Effector CD4-positive, alpha-beta T cell (primary cell): Measurements from ENCODE around the gene PLPP7.
A peak's percentile ranks its signal among the peaks of the same experiment; 100 is the strongest.
"Not testable (repeated sequence)": the region's sequence is repeated elsewhere in the genome, so short reads cannot be mapped to it uniquely, and the experiment has no call there.

Experiments
- DNase-seq: peaks from one replicate; pipeline ENCODE4 v3.0.0-alpha.2; 2020

PLPP7 gene

GRCh38 chr9:131270171-131271015 lies 19.1 kb upstream of the PLPP7 start:
- DNase-seq, result no peak

DNA sequence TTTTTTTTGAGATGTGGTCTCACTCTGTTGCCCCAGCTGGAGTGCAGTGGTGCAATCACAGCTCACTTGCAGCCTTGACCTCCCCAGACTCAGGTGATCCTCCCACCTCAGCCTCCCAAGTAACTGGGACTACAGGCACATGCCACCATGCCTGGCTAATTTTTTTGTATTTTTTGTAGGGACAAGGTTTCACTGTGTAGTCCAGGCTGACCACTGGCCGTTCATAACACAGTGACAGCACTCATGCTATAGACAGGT lies 18.6 kb upstream of the PLPP7 start:
- not testable (repeated sequence) for DNase-seq

- DNase-seq, result no peak
Measured at GRCh38 chr9:131271506-131271931, 18.0 kb upstream of the PLPP7 start.

- DNase-seq, result no peak
Measured at GRCh38 chr9:131272212-131272611, 17.3 kb upstream of the PLPP7 start.

DNA sequence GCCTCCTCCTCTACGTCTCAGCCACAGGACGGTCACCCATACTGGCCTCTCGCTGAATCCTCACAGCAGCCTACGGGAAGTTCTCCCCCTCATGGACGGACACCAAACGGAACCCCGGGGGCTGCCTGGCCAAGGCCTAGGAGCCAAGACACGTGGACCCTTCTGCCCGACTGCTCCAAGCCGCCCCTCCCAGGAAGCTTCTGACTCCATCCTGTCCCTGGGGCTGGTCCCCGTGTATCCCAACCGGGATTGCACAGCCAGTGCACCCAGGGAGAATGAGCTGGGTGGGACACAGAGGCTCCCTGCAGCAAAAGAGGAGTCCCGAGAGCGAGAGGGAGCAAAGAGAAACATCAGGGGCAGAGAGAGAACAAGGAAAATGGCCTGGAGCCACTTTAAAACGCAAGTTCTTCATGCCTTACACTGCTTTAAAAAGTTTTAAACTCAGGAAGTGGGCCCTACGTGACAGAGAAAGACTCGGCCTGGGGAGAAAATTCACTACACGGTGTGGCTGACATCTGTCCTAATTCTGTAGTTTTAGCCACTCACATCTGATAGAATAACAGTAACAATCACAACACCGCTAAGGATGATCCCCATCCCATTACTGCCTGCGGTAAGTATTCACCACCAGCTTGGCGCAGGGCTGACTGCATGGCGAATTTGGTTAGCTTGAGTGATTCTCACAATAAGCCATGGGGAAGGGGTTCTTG lies 16.2 kb upstream of the PLPP7 start:
- no peak for DNase-seq

- DNase-seq, result no peak
Measured at GRCh38 chr9:131273856-131274673, 15.5 kb upstream of the PLPP7 start.

DNA sequence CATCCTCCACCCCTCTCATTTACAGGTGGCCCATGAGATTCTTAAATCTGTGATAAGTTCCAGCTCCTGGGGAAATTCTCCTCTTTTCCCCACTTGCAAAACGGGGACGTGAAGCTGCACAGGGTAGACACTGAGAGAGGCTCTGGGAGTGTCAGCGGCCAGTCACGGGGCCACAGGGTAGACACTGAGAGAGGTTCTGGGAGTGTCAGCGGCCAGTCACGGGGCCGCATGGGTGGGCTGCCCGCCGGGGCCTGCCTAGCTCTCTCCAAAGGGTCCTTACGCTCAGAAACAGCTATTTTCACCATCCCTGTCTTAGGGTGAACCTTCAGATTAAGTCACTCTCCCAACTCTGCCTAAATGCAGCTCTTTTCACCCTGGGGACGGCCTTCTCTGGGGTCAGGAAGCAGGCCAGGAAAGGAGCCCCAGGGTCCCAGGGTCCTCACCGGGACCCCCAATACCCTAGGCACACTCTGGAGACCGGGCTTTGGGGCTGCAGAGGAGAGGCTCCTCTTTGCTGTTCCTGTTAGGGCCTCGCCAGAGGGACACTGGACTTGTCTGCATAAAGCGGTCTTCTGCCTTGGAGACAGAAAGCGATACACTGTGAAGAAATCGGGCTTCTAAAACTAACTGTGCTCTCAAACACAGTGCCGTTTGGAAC lies 14.7 kb upstream of the PLPP7 start:
- DNase-seq, result no peak

GRCh38 chr9:131275332-131276093 lies 14.0 kb upstream of the PLPP7 start:
- DNase-seq, result no peak

- no peak for DNase-seq
Measured at GRCh38 chr9:131276094-131276888, 13.2 kb upstream of the PLPP7 start, which contains the start of gene FAM78A. TSS of gene FAM78A (minus strand) at chr9:131276510. CDS start at chr9:131276179, 331 bp downstream.

DNA sequence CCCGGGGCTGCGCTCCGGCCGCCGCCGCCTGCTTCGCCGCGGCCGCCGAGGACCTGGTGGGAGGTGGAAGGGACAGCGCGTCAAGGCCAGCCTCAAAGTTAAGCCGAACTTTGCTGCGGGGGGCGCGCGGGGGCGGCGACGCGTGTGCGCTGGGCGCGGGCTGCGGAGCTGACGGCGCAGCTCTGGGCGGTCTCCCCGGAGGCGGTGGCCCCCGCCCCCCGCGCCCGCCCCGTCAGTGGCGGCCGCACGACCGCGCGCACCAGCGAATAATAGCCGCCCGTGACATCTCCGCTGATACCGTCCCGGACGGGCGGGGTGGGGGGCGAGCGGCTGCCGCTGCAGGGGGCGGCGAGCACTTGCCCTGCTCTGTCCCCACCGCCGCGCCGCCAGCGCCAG lies 12.6 kb upstream of the PLPP7 start:
- peak; percentile 41 for DNase-seq

GRCh38 chr9:131277287-131277909 lies 12.1 kb upstream of the PLPP7 start:
- DNase-seq, result no peak

DNA sequence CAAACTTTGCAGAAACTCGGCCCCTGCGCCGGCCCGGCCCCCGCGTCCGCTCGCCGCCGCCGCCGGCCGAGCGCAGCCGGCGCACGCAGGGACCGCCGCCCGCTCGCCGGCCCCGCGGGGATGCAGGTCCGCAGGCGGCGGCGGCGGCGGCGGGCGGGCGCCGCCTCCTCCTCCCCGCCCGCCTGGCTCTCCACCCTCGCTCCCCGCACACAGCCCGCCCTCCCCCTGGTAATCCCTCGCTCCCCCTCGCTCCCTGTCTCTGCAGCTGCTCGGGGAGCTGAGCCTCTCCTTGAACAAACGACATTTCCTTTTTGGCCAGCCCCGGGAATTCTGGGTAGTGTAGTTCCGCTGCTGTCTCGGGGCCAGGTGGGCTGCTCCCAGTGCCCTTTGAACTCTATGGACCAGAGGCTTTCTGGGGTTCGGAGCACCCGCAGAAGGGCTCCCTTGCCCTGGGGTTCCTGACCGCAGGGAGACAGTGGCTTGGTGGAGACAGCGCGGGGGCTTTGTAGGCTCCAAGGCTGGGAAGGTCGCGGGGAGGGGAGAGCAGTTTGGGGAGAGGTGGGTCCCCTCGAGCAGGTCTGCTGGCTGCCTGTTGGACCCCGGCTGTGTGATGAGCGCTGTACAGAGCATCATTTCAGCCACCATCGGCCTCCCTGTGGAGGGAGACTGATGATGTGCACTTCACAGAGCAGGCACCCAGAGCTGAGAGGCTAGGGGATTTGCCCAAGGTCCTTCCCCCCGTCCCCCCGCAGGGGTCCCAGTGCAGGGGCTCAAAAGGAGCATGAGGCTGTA lies 11.4 kb upstream of the PLPP7 start:
- DNase-seq, result peak; percentile 65

GRCh38 chr9:131278702-131279111 lies 10.8 kb upstream of the PLPP7 start:
- DNase-seq, result no peak

DNA sequence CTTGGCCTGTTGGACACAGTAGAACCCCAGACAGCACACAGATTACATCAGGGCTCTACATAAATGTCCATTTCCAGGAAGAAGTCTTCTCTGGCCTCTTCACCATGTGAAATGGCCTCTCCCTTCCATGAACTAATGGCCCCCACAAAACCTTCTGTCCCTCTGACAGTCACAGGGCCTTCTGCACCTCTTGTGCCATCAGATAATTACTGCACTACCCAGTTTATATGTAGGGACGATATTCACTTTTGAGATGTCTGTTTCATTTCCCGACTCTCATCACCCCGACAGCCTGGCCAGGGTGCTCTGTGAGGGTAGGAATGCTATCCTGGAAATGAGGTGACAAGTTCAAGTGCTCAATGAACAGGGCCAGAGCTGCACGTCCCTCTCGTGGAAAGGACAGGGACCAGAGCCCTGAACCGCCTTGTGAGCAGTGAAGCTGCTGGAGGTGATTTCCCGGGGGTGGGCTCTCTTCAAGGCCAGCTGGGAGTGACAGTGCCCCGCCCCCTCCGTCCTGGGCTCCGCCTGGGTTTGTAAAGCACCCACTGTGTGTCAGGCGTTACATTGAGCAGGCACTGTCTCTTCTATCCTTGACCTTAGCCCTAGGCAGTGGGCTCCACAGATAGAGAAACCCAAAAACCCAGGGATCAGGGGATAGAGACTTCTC lies 10.2 kb upstream of the PLPP7 start:
- DNase-seq, result no peak

DNA sequence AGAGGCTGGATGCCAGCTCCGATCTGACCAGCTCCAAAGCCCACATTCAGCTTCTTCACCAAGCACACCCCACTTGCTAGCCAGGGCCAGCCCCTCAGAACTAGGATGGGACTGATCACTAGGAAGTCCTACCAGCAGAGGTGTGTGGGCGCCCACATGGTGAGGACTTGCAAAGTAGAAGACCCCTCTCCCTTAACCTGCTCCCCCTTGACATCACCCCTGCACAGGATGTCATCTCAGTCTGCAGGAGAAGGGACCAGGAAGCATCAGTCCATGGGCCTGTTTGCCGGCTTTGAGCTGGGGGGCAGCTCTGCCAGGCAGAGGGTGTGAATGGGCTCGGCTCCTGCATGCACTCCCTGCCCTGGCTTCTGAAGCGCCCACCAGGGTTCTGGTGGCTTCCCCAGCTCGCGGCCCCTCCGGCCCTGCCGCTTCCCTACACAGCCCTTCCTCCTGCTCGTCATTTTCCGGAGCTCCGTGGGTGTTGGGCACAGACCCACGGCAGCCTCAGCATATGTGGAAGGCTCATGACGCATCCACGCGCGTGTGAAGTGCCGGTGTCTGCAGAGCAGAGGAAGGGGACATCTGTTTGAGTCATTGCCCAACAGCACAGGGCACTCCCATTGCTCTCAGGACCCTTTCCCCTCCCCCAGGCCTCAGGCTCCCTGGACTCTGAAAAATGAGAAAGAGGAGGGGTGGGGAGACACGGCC lies 9.5 kb upstream of the PLPP7 start:
- DNase-seq, result no peak

DNA sequence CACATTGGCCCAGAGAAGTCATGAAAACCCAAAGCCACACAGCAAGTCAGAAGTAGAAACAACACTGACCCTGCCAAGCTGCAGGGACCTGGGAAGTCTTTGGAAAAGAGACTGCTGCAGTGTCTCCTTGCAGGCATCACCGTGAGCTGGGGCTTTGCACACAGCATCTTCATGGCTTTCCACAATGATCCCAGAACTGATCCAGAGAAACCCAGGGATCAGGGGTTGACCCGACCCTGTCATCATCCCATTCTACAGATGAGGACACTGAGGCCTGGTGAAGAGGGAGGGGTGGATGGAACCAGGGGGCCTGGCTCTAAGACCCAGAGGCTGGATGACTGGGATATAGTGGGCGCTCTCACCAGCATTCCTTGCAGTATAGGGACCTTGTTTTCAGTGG lies 8.9 kb upstream of the PLPP7 start:
- no peak for DNase-seq

GRCh38 chr9:131281119-131281965 lies 8.2 kb upstream of the PLPP7 start:
- no peak for DNase-seq

- DNase-seq, result no peak
Measured at GRCh38 chr9:131282175-131282574, 7.3 kb upstream of the PLPP7 start.
